ENCODE data around the gene NKX2-1.
"Not testable (repeated sequence)": the region's sequence is repeated elsewhere in the genome, so short reads cannot be mapped to it uniquely, and the experiment has no call there.

The NKX2-1 gene

GRCh38 chr14:36519431-36520321, at the start of gene NKX2-1:
Gene NKX2-1, minus strand, starts transcription at chr14:36520232. Its CDS starts 103 bp downstream, at chr14:36520129.
- no peak for DNase-seq

GRCh38 chr14:36556811-36557433, 36.9 kb upstream of the NKX2-1 start:
- no peak for DNase-seq

- no peak for DNase-seq
Observed at GRCh38 chr14:36555998-36556743, 36.1 kb upstream of the NKX2-1 start.

- no peak for DNase-seq
Observed at GRCh38 chr14:36553656-36554260, 33.7 kb upstream of the NKX2-1 start.

GRCh38 chr14:36550899-36551298, 30.9 kb upstream of the NKX2-1 start:
- no peak for DNase-seq

GRCh38 chr14:36544280-36544679, 24.2 kb upstream of the NKX2-1 start:
- DNase-seq, result not testable (repeated sequence)

- no peak for DNase-seq
Observed at GRCh38 chr14:36538051-36538450, 18.0 kb upstream of the NKX2-1 start.

- DNase-seq, result no peak
Observed at GRCh38 chr14:36529062-36529461, 9.0 kb upstream of the NKX2-1 start.

GRCh38 chr14:36525746-36526099, 5.7 kb upstream of the NKX2-1 start:
- no peak for DNase-seq

- no peak for DNase-seq
Observed at GRCh38 chr14:36524874-36525745, 5.1 kb upstream of the NKX2-1 start.

- DNase-seq, result no peak
Observed at GRCh38 chr14:36524220-36524837, 4.3 kb upstream of the NKX2-1 start.

GRCh38 chr14:36522972-36523715, 3.1 kb upstream of the NKX2-1 start:
- no peak for DNase-seq

GRCh38 chr14:36522347-36522971, 2.4 kb upstream of the NKX2-1 start:
- DNase-seq, result no peak

GRCh38 chr14:36521598-36522345, 1.7 kb upstream of the NKX2-1 start:
- no peak for DNase-seq

GRCh38 chr14:36520601-36521525, 831 bp upstream of the NKX2-1 start:
- DNase-seq, result peak; percentile 62

- DNase-seq, result no peak
Observed at GRCh38 chr14:36518586-36519430, 1.2 kb downstream of the NKX2-1 start.

- no peak for DNase-seq
Observed at GRCh38 chr14:36518031-36518585, 1.9 kb downstream of the NKX2-1 start.
